Keratinocyte (primary cell): Measurements from ENCODE around the gene RBFOX1.

Experiments used
- CTCF ChIP-seq, 3 experiments: IDR thresholded peaks in 1 of 3; conservative IDR thresholded peaks in 1 of 3; optimal IDR thresholded peaks in 1 of 3; 2 replicates in 2 of 3; 3 replicates in 1 of 3; pipeline versions ENCODE3 to v1.5.1; 2011; ENCODE audit warnings: low read length in 3 of 3, mild to moderate bottlenecking in 3 of 3, moderate library complexity in 2 of 3, control low read depth in 1 of 3, inconsistent platforms in 1 of 3; ENCODE audit not compliant: insufficient read depth in 2 of 3; ENCODE audit errors: extremely low read depth in 1 of 3
- EZH2 ChIP-seq: IDR thresholded peaks from one replicate; pipeline ENCODE4 v1.6.1; 2012; ENCODE audit warnings: inconsistent platforms, mild to moderate bottlenecking, low read length, moderate library complexity

GRCh38 chr16:7691533-7691932 lies 358.9 kb downstream of the RBFOX1 start:
- TF ChIP-seq CTCF (optimal IDR thresholded peaks at IDR 0.05 in 1 of 3, IDR thresholded peaks at IDR 0.05 in 1 of 3, conservative IDR thresholded peaks at IDR 0.05 in 1 of 3; ENCODE audit: extremely low read depth in 1 of 3, insufficient read depth in 2 of 3, low read length in 3 of 3) (no peak), EZH2 (no peak)
